B cell (primary cell): ENCODE measurements around the gene CES1. TPM values are rescaled to one million over a fixed set of nuclear protein-coding genes. Genes with fewer than 3 reads are reported as not detected.

Experiments
- ATAC-seq: fragments of 200-7000 bp; cut with Tn5 transposase; one replicate; pipeline ENCODE4 v1.10.0; 2021; ENCODE audit warnings: low read depth, mild to moderate bottlenecking, moderate number of reproducible peaks, moderate library complexity
- CTCF ChIA-PET: fragments of 350-600 bp; sonication (Branson Sonifier 250); formaldehyde crosslinking; loops from one replicate; lab custom pipeline; 2021; ENCODE audit warnings: antibody characterized with exemption, inconsistent platforms; lab: Charles Lee
- POLR2A ChIA-PET: fragments of 350-600 bp; sonication (Branson Sonifier 250); formaldehyde crosslinking; loops from one replicate; lab custom pipeline; 2021; ENCODE audit warnings: antibody characterized with exemption; lab: Charles Lee
- DNase-seq: peaks from one replicate; pipeline ENCODE4 v3.0.0; 2013
- H2AFZ ChIP-seq: 2 replicates; pipeline ENCODE4 v1.6.1; 2012; ENCODE audit warnings: mild to moderate bottlenecking, low read depth, low read length; ENCODE audit not compliant: insufficient read depth, poor library complexity, severe bottlenecking
- H3K27ac ChIP-seq, 2 donors: 1 replicate in 1 of 2; 2 replicates in 1 of 2; pipeline ENCODE4 v1.5.1; 2012 to 2013; ENCODE audit warnings: low read length in 2 of 2, mild to moderate bottlenecking in 2 of 2, moderate library complexity in 1 of 2
- H3K27me3 ChIP-seq, 4 experiments: fragments of 200-600 bp in 1 of 4; sonication (generic) in 1 of 4; replicated peaks in 1 of 4; 1 replicate in 2 of 4; 2 replicates in 2 of 4; pipeline versions ENCODE4 v1.6.1 to v1.7.0; 2013 to 2016; ENCODE audit warnings: low read length in 3 of 4, mild to moderate bottlenecking in 2 of 4, mixed read lengths in 1 of 4, moderate library complexity in 1 of 4; ENCODE audit not compliant: insufficient read depth in 4 of 4, control insufficient read depth in 3 of 4; ENCODE audit errors: control extremely low read depth in 1 of 4
- H3K36me3 ChIP-seq, 2 experiments: replicated peaks in 1 of 2; 1 replicate in 1 of 2; 2 replicates in 1 of 2; pipeline versions ENCODE4 v1.6.1 to v1.7.1; 2013; ENCODE audit warnings: low read length in 1 of 2; ENCODE audit not compliant: insufficient read depth in 2 of 2, control insufficient read depth in 1 of 2; ENCODE audit errors: control extremely low read depth in 1 of 2, extremely low read depth in 1 of 2
- H3K4me1 ChIP-seq, 2 donors: fragments of 200-600 bp in 1 of 2; sonication (generic) in 1 of 2; 1 replicate in 1 of 2; 2 replicates in 1 of 2; pipeline versions ENCODE4 v1.5.1 to v1.6.1; 2013 to 2017; ENCODE audit warnings: low read length in 2 of 2; ENCODE audit not compliant: control insufficient read depth in 2 of 2, insufficient read depth in 2 of 2
- H3K4me2 ChIP-seq: replicated peaks from 2 replicates; pipeline ENCODE3; 2012; ENCODE audit warnings: mild to moderate bottlenecking, low read depth, low read length; ENCODE audit not compliant: poor library complexity, severe bottlenecking
- H3K4me3 ChIP-seq, 5 experiments: fragments of 200-600 bp in 1 of 5; sonication (generic) in 1 of 5; 1 replicate in 3 of 5; 2 replicates in 2 of 5; pipeline versions ENCODE4 v1.5.1 to v1.7.0; 2011 to 2016; ENCODE audit warnings: low read length in 4 of 5, mild to moderate bottlenecking in 4 of 5, low read depth in 2 of 5, control low read depth in 1 of 5, moderate library complexity in 1 of 5; ENCODE audit not compliant: insufficient read depth in 1 of 5; ENCODE audit errors: control extremely low read depth in 1 of 5, extremely low read depth in 1 of 5
- H3K79me2 ChIP-seq: fragments of 200-600 bp; sonication (generic); one replicate; pipeline ENCODE4 v1.6.0; 2016; ENCODE audit warnings: low read length; ENCODE audit not compliant: control insufficient read depth, insufficient read depth
- H3K9ac ChIP-seq: fragments of 200-600 bp; sonication (generic); 2 replicates; pipeline ENCODE4 v1.6.1; 2017; ENCODE audit warnings: mild to moderate bottlenecking, low read length, moderate library complexity
- H3K9me3 ChIP-seq, 3 donors: one replicate each; pipeline versions ENCODE4 v1.6.1 to v1.7.1; 2013; ENCODE audit warnings: low read length in 2 of 3; ENCODE audit not compliant: control insufficient read depth in 2 of 3, insufficient read depth in 1 of 3; ENCODE audit errors: control extremely low read depth in 1 of 3
- H4K20me1 ChIP-seq: 2 replicates; pipeline ENCODE4 v1.6.0; 2012; ENCODE audit warnings: mild to moderate bottlenecking, low read length; ENCODE audit not compliant: insufficient read depth, control insufficient read depth, poor library complexity, severe bottlenecking
- H3K27ac Mint-ChIP-seq: one replicate; pipeline ENCODE4 v1.8.0; 2021; ENCODE audit warnings: mixed read lengths
- H3K27me3 Mint-ChIP-seq: one replicate; pipeline ENCODE4 v1.8.0; 2021; ENCODE audit warnings: mixed read lengths
- H3K4me1 Mint-ChIP-seq: one replicate; pipeline ENCODE4 v1.8.0; 2021; ENCODE audit warnings: mixed read lengths
- H3K4me3 Mint-ChIP-seq: one replicate; pipeline ENCODE4 v1.8.0; 2021; ENCODE audit warnings: mixed read lengths
- H3K9me3 Mint-ChIP-seq: one replicate; pipeline ENCODE4 v1.8.0; 2022; ENCODE audit warnings: mixed read lengths; ENCODE audit not compliant: insufficient read depth
- CTCF ChIP-seq: fragments of 200-600 bp; IDR thresholded peaks from one replicate; pipeline ENCODE4 v1.8.0; 2022; ENCODE audit warnings: antibody characterized with exemption, mild to moderate bottlenecking
- EZH2 ChIP-seq: IDR thresholded peaks from 2 replicates; pipeline ENCODE4 v1.6.1; 2012; ENCODE audit warnings: borderline replicate concordance, low read depth, mild to moderate bottlenecking, moderate library complexity, low read length; ENCODE audit not compliant: insufficient read depth, poor library complexity, severe bottlenecking
- WGBS: methylation state at CpG from one replicate; pipeline ENCODE4 v1.1.5; 2013; ENCODE audit warnings: missing lambda C conversion rate; ENCODE audit not compliant: insufficient coverage; 5-methylcytosine and 5-hydroxymethylcytosine counted together
- intact Hi-C: fragments of 100-400 bp; cut with micrococcal nuclease; formaldehyde crosslinking; loops from one replicate; pipeline ENCODE4 v1.10.0; 2022
- polyA plus RNA-seq: library from polyadenylated mRNA; depleted of rRNA; stranded (reverse); fragments of >200 nt; gene quantifications from 2 replicates; pipeline ENCODE4 v1.2.3, GENCODE V29; 2012
- total RNA-seq, 2 donors: library from RNA; stranded (reverse); fragments of 120-200 nt in 1 of 2; gene quantifications; 1 replicate in 1 of 2; 2 replicates in 1 of 2; pipeline versions ENCODE4 v1.2.3 to v1.2.4, GENCODE V29; 2013 to 2022

CES1 gene
- total and polyA plus RNA-seq, 2 donors (not counting 1 experiment from before 2014, with no cell fraction given): 0.37 to 1.2 TPM

- ChIA-PET POLR2A (no interaction called here), CTCF (no interaction called here)
- Histone ChIP-seq H3K36me3 (no peaks in the 10 kb centered on the region), H3K9ac (no peak overlapping the region), H3K9me3 (no peaks in the 10 kb centered on the region), H2AFZ (no peak overlapping the region), H3K27ac (no peak overlapping the region), H3K4me1 (no peaks in the 10 kb centered on the region), H4K20me1 (no peaks in the 10 kb centered on the region), H3K79me2 (no peaks in the 10 kb centered on the region), H3K4me3 (no peak overlapping the region), H3K27me3 (no peaks in the 10 kb centered on the region), H3K4me2 (no peak overlapping the region)
- no peak overlapping the region for H3K27ac Mint-ChIP-seq
- WGBS: 71% methylated on average over 4 of the region's 7 CpGs
- TF ChIP-seq EZH2 (no peak), CTCF (no peak)
- no peaks in the 10 kb centered on the region for H3K27me3 Mint-ChIP-seq
- DNase-seq: no peak
- H3K4me1 Mint-ChIP-seq: no peaks in the 10 kb centered on the region
- intact Hi-C loops: no loop called here
- ATAC-seq: no peak
- no peaks in the 10 kb centered on the region for H3K9me3 Mint-ChIP-seq
- no peak overlapping the region for H3K4me3 Mint-ChIP-seq
Measured at GRCh38 chr16:55779402-55780094, 53.3 kb downstream of the CES1 start.

- Histone ChIP-seq H3K36me3 (no peaks in the 10 kb centered on the region), H3K79me2 (no peaks in the 10 kb centered on the region), H4K20me1 (no peaks in the 10 kb centered on the region), H2AFZ (no peak overlapping the region), H3K27me3 (no peaks in the 10 kb centered on the region), H3K9ac (no peak overlapping the region), H3K4me2 (no peak overlapping the region), H3K27ac (no peak overlapping the region), H3K9me3 (no peaks in the 10 kb centered on the region), H3K4me3 (no peak overlapping the region), H3K4me1 (no peaks in the 10 kb centered on the region)
- Mint-ChIP-seq H3K4me3 (no peak overlapping the region), H3K27ac (no peak overlapping the region), H3K4me1 (no peaks in the 10 kb centered on the region), H3K9me3 (no peaks in the 10 kb centered on the region), H3K27me3 (no peaks in the 10 kb centered on the region)
- DNase-seq (no peak), ATAC-seq (no peak)
- POLR2A ChIA-PET: no interaction called here
- no CpG with 5 or more reads among the region's 2 CpGs for WGBS
- no peak for TF ChIP-seq CTCF
- no peak for TF ChIP-seq EZH2
- CTCF ChIA-PET: no interaction called here
- intact Hi-C loops: no loop called here
Measured at GRCh38 chr16:55778757-55779156, 54.1 kb downstream of the CES1 start.
